Activated naive CD4-positive, alpha-beta T cell treated with anti-CD3 and anti-CD28 coated beads, Interleukin-2, amount 50 U/mL, for 16 hours (primary cell): ENCODE results near the gene SLC11A1.
A peak's percentile ranks its signal among the peaks of the same experiment; 100 is the strongest.

Experiments used
- DNase-seq: peaks from one replicate; pipeline ENCODE4 v3.0.0-alpha.2; 2020

Gene SLC11A1

GRCh38 chr2:218367415-218368149 lies 14.5 kb upstream of the SLC11A1 start:
- DNase-seq: peak; percentile 56

- DNase-seq: no peak
Measured at GRCh38 chr2:218368150-218368528, 13.9 kb upstream of the SLC11A1 start.

- DNase-seq: no peak
Measured at GRCh38 chr2:218368621-218369153, 13.4 kb upstream of the SLC11A1 start.

GRCh38 chr2:218369330-218369729 lies 12.7 kb upstream of the SLC11A1 start:
- no peak for DNase-seq

- no peak for DNase-seq
Measured at GRCh38 chr2:218370410-218371063, 11.5 kb upstream of the SLC11A1 start.

- DNase-seq: no peak
Measured at GRCh38 chr2:218371983-218372350, 10.1 kb upstream of the SLC11A1 start.

- DNase-seq: no peak
Measured at GRCh38 chr2:218374795-218375194, 7.3 kb upstream of the SLC11A1 start.

- DNase-seq: no peak
Measured at GRCh38 chr2:218375212-218375611, 6.9 kb upstream of the SLC11A1 start.

- DNase-seq: no peak
Measured at GRCh38 chr2:218378053-218378452, 4.0 kb upstream of the SLC11A1 start.

- no peak for DNase-seq
Measured at GRCh38 chr2:218382785-218383184, 712 bp downstream of the SLC11A1 start.

GRCh38 chr2:218383892-218384519 lies 1.9 kb downstream of the SLC11A1 start:
- DNase-seq: no peak

GRCh38 chr2:218384975-218385374 lies 2.9 kb downstream of the SLC11A1 start:
- no peak for DNase-seq

GRCh38 chr2:218386505-218387368 lies 4.7 kb downstream of the SLC11A1 start:
- no peak for DNase-seq

- no peak for DNase-seq
Measured at GRCh38 chr2:218387369-218388194, 5.5 kb downstream of the SLC11A1 start.

GRCh38 chr2:218389333-218390150 lies 7.5 kb downstream of the SLC11A1 start:
- no peak for DNase-seq

- DNase-seq: no peak
Measured at GRCh38 chr2:218391202-218391601, 9.1 kb downstream of the SLC11A1 start.

- no peak for DNase-seq
Measured at GRCh38 chr2:218392459-218392858, 10.4 kb downstream of the SLC11A1 start.

GRCh38 chr2:218392891-218393462 lies 10.9 kb downstream of the SLC11A1 start:
- no peak for DNase-seq

- DNase-seq: no peak
Measured at GRCh38 chr2:218393750-218394290, 11.7 kb downstream of the SLC11A1 start.

- DNase-seq: no peak
Measured at GRCh38 chr2:218394298-218395089, 12.4 kb downstream of the SLC11A1 start.
